H1 (cell line): ENCODE results near the gene ZCCHC17. TPM values are rescaled to one million over a fixed set of nuclear protein-coding genes. Genes with fewer than 3 reads are reported as not detected.

Experiments
- CTBP2 ChIP-seq: IDR thresholded peaks from 2 replicates; pipeline ENCODE4 v1.7.0; 2011; ENCODE audit warnings: borderline replicate concordance, mild to moderate bottlenecking, moderate library complexity, mixed read lengths, low read length; ENCODE audit not compliant: insufficient read depth, insufficient read length
- EGR1 ChIP-seq: IDR thresholded peaks from 2 replicates; pipeline ENCODE4 v1.6.1; 2011; ENCODE audit warnings: low read depth, low read length, borderline replicate concordance
- EZH2 ChIP-seq: fragments of 200-600 bp; sonication (generic); IDR thresholded peaks from 2 replicates; pipeline ENCODE4 v1.7.1; 2012; ENCODE audit warnings: low read depth, mild to moderate bottlenecking, moderate library complexity, low read length, inconsistent platforms; ENCODE audit not compliant: severe bottlenecking
- FOSL1 ChIP-seq: IDR thresholded peaks from 2 replicates; pipeline ENCODE4 v1.6.1; 2011; ENCODE audit warnings: mild to moderate bottlenecking, low read depth, low read length, moderate library complexity; ENCODE audit not compliant: insufficient read depth
- HDAC6 ChIP-seq: IDR thresholded peaks from one replicate; pipeline ENCODE4 v1.7.1; 2012; ENCODE audit warnings: low read depth, mild to moderate bottlenecking, inconsistent platforms, low read length, moderate library complexity
- KDM4A ChIP-seq: IDR thresholded peaks from one replicate; pipeline ENCODE4 v1.7.1; 2012; ENCODE audit warnings: low read depth, mild to moderate bottlenecking, moderate library complexity, low read length, inconsistent platforms; ENCODE audit not compliant: severe bottlenecking
- MAX ChIP-seq: IDR thresholded peaks from 2 replicates; pipeline ENCODE4 v1.6.1; 2012; ENCODE audit warnings: inconsistent platforms
- POU5F1 ChIP-seq: IDR thresholded peaks from 2 replicates; pipeline ENCODE4 v1.6.1; 2011; ENCODE audit warnings: low read depth, mild to moderate bottlenecking, low read length, moderate library complexity
- SIN3A ChIP-seq, 2 experiments: IDR thresholded peaks in 1 of 2; conservative IDR thresholded peaks in 1 of 2; 2 replicates each; pipeline ENCODE4 v1.6.1; 2011 to 2012; ENCODE audit warnings: low read length in 2 of 2, improper control_type of control experiment in 1 of 2, low read depth in 1 of 2, mild to moderate bottlenecking in 1 of 2
- polyA plus RNA-seq, 7 experiments: library from polyadenylated mRNA; depleted of rRNA in 3 of 7; stranded (reverse) in 5 of 7; unstranded in 2 of 7; fragments of >200 nt in 5 of 7; fragments of 200-250 nt in 2 of 7; gene quantifications; 1 replicate in 5 of 7; 2 replicates in 1 of 7; 4 replicates in 1 of 7; pipeline versions ENCODE4 v1.2.1 to v1.2.3, GENCODE V29; 2011 to 2013; ENCODE audit warnings: missing spikeins in 2 of 7, mixed read lengths in 2 of 7
- total RNA-seq: library from RNA; stranded (reverse); fragmentation: NEBNext Ultra II Directional; extraction: Animal tissue kit (Norgen Biotek cat#: 25700); gene quantifications from 2 replicates; pipeline ENCODE4 v1.2.1, GENCODE V29; 2021

ZCCHC17 gene
- total and polyA plus RNA-seq, 2 of the 8 experiments (the other 6 are each of a cell fraction or from before 2014, with no cell fraction given) = 51.6 to 59.3 TPM

- no peak for TF ChIP-seq SIN3A (conservative IDR thresholded peaks at IDR 0.05 in 1 of 2, IDR thresholded peaks at IDR 0.05 in 1 of 2; ENCODE audit: low read depth in 1 of 2, low read length in 2 of 2)
- TF ChIP-seq HDAC6 = no peak
- no peak for TF ChIP-seq EZH2
- TF ChIP-seq EGR1 = no peak
- no peak for TF ChIP-seq FOSL1
- TF ChIP-seq MAX = no peak
- TF ChIP-seq POU5F1 = no peak
- no peak for TF ChIP-seq KDM4A
- no peak for TF ChIP-seq CTBP2
These were observed 51.6 kb downstream of the ZCCHC17 start (continued) for GRCh38 chr1:31348449-31348848.
